GM18870 (cell line): ENCODE results near the gene BRD7.

ENCODE experiments used
- ATAC-seq: cut with Tn5 transposase; IDR thresholded peaks from one replicate; pipeline ENCODE4 v1.9.1; 2021; ENCODE audit warnings: moderate library complexity; ENCODE audit not compliant: unreplicated experiment

Gene BRD7

GRCh38 chr16:50368410-50369132 is at the start of gene BRD7:
TSS of gene BRD7 (minus strand) at chr16:50368988. CDS start at chr16:50368774, 214 bp downstream.
- no peak for ATAC-seq

DNA sequence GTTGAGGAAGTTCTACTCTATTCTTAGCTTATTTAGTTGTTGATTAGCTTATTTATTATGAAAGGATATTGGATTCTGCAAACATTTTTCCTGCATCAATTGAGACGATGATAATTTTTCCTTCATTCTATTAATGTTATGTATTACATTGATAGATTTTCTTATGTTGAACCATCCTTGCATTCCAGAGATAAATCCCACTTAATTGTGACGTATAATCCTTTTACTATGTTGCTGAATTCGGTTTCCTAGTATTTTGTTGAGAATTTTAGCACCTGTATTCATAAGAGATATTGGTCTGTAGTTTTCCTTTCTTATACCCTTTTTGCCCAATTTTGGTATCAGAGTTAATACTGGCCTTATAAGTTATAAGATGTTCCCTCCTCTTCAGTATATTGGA is 47.6 kb upstream of the BRD7 start:
- no peak for ATAC-seq

DNA sequence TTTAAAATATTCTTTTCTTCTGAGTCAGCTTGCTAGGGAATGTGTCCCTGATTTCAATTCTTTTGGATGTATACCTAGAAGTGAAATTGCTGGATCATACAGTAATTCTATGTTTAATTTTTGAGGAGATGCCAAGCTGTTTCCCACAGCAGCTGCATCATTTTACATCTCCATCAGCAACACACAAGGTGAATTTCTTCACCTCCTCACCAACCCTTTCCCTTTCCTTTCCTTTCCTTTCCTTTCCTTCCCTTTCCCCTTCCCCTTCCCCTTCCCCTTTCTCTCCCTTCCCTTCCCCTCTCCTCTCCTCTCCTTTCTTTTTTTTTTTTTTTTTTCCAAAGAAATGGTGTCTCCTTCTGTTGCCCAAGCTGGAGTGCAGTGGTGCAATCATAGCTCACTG is 45.4 kb upstream of the BRD7 start:
- ATAC-seq = no peak

DNA sequence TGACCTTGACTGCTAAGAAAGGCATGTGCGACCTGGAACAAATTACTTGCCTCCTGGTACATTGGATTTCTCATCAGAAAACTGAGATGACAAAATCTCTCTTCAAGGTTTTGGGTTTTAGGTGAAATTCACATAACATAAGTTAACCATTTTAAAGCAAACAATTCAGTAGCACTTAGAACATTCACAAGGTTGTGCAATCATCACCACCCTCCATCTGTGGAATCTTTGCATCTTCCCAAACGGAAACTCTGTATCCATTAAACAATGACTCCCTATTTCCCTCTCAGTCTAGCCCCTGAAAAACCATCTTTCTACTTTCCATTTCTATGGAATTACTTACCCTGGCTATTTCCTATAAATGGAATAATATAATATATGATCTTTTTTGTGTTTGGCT is 42.2 kb upstream of the BRD7 start:
- ATAC-seq = no peak

DNA sequence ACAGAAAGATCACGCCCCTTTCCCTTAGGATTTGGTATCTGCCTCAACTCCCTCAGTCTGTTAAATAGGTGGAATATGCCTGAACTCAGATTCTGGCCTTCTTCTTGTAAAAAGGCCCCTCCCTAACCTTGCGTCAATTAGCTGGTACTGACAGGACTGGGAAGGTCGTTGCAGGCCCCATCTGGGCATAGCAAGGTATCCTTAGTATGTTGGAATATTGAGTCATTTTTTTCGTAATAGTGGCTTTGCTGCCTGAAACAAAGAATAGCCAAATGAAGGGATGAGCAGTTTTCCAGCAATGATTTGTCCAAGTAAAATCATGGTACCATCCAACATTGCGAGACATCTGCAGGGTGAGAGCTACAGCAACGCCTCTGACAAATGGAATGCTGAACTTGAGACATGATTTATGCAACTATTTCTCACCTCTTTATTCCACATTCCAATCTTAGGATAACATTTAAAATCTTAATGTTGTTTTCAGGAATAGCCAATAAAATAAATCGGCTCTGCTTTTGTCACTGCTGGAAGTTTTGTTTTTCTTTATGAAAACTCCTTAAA is 39.3 kb upstream of the BRD7 start:
- no peak for ATAC-seq

DNA sequence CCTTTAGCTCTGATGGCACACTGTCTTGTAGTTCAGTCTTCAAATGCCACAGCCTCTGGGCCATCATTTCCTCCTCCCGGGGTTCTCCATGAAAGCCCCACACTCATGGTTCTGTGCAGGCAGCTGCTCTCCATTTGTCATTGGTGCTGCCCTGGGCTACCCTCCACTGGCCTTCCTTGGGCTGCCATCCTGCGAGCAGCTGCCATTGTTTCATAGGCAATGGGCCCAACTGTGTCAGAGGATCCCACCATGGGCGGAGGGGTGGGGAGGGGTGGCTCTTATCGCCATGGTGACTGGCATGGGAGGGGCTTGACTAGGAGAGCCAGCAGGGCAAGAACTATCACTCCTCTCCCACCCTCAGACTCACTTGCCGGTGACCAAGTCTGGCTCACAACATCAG is 38.6 kb upstream of the BRD7 start:
- no peak for ATAC-seq

DNA sequence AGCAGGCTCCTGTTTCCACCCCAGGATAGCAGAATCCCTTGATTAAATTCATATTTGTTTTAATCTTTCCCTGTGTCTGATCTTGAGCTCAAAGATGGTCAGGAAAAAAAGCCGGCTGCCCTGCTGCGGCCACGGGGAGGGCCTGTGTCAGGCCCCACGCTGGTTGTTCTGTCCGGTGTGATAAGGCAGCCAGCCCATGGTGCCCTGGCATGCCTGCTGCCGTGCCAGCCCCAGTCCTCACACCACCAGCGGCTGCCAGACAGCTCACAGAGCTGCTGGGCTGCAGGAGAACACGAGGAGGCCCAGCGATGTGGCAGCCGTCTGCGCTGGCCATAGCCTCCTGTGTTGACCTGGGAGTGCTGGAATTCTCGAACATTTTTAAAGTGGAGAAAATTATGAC is 34.7 kb upstream of the BRD7 start:
- ATAC-seq = no peak

- no peak for ATAC-seq
Measured at GRCh38 chr16:50402298-50402895, 33.6 kb upstream of the BRD7 start.

GRCh38 chr16:50401355-50401754 is 32.6 kb upstream of the BRD7 start:
- no peak for ATAC-seq

GRCh38 chr16:50400967-50401348 is 32.2 kb upstream of the BRD7 start:
- no peak for ATAC-seq

DNA sequence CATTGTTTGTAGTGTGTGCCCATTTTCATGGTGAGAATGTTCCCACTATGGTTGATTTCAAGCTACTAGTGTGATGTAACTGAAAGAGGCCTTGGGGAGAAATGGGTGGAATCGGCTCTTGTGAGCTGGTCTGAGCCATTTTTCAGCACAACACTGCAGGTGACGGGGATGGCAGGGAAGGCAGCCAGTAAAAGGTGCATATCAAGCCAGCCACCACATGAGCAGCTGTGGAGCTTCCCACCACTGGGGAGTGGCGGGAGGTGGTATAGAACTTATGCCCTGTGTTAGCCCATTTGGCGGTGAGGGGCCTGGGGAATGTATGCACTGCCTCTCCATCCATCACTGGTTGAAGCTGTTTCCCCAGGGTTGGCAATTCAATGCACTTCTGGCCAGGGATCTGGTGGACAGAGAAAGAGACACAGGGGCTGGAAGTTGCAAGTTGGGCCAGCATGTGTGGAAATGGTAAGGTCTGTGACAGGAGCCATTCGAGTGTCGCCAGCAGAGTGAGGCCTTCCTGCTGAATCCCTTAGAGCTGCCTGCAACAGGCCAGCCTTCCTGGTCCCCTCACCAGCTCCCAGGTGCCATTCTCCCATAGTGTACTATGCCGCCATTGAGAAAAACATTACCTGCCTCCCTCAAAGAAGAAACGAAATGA is 31.7 kb upstream of the BRD7 start:
- ATAC-seq = no peak

DNA sequence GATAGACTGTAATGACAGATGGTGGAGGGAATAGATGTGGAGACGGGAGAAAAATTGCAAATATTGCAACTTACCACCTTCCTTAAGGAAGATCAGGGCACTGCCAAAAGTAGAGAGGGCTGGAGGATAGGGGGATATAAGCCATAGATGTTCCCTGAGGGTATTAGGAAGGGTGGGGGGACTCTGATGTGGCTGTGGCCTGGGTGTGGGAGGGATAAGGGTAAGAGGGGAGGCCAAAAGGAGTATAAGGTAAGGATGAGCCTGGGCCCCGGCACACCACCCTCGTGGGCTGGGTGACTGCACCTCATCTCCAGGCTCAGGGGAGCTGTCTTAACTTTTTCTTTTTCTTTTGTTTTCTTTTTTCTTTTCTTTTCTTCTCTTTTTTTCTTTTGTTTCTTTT is 30.6 kb upstream of the BRD7 start:
- no peak for ATAC-seq

- ATAC-seq = no peak
Measured at GRCh38 chr16:50398336-50398735, 29.5 kb upstream of the BRD7 start.

DNA sequence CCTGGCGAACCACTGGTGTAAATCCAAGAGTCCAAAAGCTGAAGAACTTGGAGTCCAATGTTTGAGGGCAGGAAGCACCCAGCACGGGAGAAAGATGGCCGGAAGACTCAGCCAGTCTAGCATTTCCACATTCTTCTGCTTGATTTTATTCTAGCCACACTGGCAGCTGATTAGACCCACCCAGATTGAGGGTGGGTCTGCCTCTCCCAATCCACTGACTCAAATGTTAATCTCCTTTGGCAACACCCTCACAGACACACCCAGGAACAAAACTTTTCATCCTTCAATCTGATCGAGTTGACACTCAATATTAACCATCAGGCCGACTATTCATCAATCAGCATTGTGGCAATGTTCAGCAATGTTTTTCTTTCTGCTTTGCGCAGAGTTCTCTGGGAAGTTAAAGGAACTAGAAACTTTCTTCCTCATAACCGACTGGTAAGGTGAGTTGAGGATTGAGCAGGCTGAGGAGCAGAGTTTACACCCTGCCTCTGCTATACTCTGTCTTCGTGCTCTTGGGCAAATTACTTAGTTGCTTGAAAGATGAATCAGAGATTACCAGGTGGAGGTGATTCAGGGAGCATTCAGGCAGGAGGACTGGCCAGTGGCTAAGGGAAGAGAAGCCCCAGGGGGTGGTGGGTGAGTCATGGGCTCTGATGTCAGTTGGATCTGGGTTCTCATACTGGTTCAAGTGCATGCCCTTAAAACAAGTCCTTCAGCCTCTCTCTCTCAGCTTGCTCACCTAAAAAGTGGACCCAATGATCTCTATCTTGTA is 28.2 kb upstream of the BRD7 start:
- no peak for ATAC-seq

DNA sequence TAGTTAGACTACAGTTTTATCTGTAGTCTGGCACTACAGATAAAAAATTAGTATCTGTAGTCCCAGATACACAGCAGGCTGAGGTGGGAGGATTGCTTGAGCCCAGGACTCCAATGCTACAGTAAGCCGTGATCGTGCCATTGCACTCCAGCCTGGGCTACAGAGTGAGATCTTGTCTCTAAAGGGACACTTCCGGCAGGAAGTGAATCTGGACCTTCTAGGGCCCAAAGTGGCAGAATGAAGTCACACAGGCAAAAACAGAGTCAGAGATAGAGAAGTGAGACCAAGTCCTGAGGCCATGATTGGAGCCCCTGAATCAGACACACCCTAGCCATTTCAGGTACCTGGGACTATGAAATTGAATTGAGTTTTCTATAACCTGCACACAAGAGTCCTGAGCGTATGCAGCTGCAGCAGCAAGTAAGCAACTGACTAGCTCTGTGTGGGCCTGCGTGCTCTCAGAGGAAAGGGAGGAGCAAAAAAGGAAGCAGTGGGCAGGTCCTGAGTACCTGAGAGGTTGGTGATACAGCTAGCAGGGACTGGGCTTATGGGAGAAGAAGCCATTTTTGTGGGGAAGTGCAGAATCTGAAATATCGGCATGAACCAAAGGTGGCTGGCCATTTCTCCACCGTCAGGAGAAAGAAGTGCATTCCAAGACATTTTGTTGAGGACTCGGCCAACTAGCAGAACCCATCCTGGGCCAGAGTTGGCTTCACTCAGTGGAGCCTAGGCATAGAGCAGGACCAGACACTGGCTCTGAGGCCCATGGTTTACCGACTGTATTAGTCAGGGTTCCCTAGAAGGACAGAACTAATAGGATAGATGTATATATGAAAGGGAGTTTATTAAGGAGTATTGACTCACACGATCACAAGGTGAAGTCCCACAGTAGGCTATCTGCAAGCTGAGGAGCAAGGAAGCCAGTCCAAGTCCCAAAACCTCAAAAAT is 27.2 kb upstream of the BRD7 start:
- ATAC-seq = no peak

- no peak for ATAC-seq
Measured at GRCh38 chr16:50393858-50394802, 25.3 kb upstream of the BRD7 start.

DNA sequence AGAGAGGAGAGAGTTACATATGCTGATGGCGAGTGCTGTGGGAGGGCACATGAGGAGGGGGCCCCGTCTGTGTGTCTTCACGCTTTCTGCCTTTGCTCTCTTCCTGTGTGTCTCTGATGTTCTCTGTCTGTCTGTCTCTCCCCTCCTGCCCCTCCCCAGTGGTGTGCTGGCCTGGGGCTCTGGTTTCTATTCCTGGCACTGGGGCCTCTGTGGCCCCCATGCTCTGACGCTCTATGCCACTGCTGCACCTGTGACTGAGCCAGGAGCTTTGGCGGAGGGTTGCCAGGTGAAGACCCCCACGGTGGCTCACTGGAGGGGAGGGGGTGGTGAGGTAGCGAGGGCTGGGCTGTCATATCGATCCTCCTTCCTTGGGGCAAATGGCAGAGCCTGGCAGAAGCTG is 24.6 kb upstream of the BRD7 start:
- ATAC-seq = no peak

DNA sequence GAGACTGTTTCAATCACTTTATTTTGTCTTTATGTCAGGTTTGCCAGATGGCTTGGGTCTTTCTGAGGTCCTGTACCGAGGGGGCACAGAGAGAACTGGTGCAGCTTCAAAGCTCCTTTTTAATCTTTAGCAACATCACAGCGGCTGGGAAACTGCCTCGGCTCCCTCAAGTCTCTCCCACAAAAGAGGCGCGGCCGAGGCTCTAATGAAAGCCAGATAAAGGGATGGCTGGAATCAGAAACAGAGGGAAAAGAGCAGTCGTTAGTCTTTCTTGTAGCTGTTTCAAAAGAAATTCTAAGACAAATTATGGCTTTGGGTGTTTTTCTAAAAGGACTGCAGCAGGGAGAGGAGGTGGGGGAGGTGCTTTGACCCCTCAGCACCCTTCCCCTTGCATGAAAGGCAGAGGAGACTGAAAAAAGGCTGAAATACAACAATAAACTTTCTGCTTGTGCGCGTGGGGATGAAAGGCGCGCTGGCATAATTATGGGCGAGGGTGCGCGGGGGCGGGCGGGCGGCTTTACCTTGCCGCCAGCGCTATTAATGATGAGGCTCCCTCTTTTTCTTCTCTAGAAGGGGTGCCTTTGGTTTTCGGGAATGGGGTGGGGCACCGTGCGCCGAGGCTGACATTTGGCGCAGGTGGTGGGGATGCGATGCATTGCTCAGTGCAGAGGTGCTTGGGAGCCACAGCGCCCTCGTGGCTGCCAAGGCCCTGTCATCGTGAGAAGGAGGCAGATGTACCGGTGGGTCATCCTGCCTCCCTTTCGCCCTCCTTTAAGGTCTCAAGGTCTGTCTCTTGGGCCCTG is 22.3 kb upstream of the BRD7 start:
- no peak for ATAC-seq
